Sigmoid colon (tissue), 7 donors: ENCODE measurements around the gene LINC00632. TPM values are rescaled to one million over a fixed set of nuclear protein-coding genes. Genes with fewer than 3 reads are reported as not detected.

Source experiments
- DNase-seq: peaks from one replicate; pipeline ENCODE4 v3.0.0-alpha.2; 2019
- H3K27ac ChIP-seq, 4 donors: fragments of 200-600 bp; sonication (generic); one replicate each; pipeline ENCODE4 v1.5.1; 2016 to 2019; ENCODE audit warnings: mild to moderate bottlenecking in 1 of 4
- H3K27me3 ChIP-seq, 3 donors: fragments of 200-600 bp; sonication (generic); one replicate each; pipeline ENCODE4 v1.5.1; 2019; ENCODE audit warnings: mild to moderate bottlenecking in 1 of 3
- H3K36me3 ChIP-seq, 4 donors: fragments of 200-600 bp; sonication (generic); one replicate each; pipeline ENCODE4 v1.5.1; 2016 to 2019
- H3K4me1 ChIP-seq, 4 donors: fragments of 200-600 bp; sonication (generic); one replicate each; pipeline ENCODE4 v1.5.1; 2017 to 2019
- H3K4me3 ChIP-seq, 4 donors: fragments of 200-600 bp; sonication (generic); one replicate each; pipeline ENCODE4 v1.5.1; 2017 to 2019; ENCODE audit warnings: mild to moderate bottlenecking in 2 of 4, moderate library complexity in 1 of 4
- H3K9me3 ChIP-seq, 4 donors: fragments of 200-600 bp in 3 of 4; sonication (generic) in 3 of 4; one replicate each; pipeline versions ENCODE4 v1.5.1 to v1.6.1; 2013 to 2019
- EP300 ChIP-seq, 4 donors: sonication (generic); formaldehyde crosslinking; IDR thresholded peaks; one replicate each; pipeline ENCODE4 v1.6.1; 2017; ENCODE audit warnings: antibody characterized with exemption in 4 of 4
- POLR2A ChIP-seq, 2 donors: fragments of 450-650 bp; IDR thresholded peaks; one replicate each; pipeline ENCODE4 v1.6.1; 2016; ENCODE audit warnings: antibody characterized with exemption in 2 of 2, mild to moderate bottlenecking in 2 of 2, moderate library complexity in 2 of 2
- POLR2AphosphoS5 ChIP-seq, 4 donors: sonication (generic); formaldehyde crosslinking; IDR thresholded peaks; one replicate each; pipeline ENCODE4 v1.6.1; 2017; ENCODE audit warnings: antibody characterized with exemption in 4 of 4
- WGBS, 2 donors: extraction: QIAGEN DNeasy Blood & Tissue Kit; methylation state at CpG; one replicate each; pipeline ENCODE4 v1.1.7; 2013; 5-methylcytosine and 5-hydroxymethylcytosine counted together
- intact Hi-C: fragments of 100-400 bp; cut with DNase I; formaldehyde crosslinking; loops from one replicate; pipeline ENCODE4 v1.15.1; 2023
- polyA plus RNA-seq, 3 donors: library from polyadenylated mRNA; stranded (reverse); fragments of 200-250 nt; gene quantifications; one replicate each; pipeline ENCODE4 v1.2.3, GENCODE V29; 2013
- total RNA-seq, 4 donors: library from RNA; depleted of rRNA; stranded (reverse); fragments of >200 nt; gene quantifications; one replicate each; pipeline ENCODE4 v1.1.0, GENCODE V29; 2016
- TF ChIP-seq, protein P1 (sequence below), 4 experiments: fragments of 450-650 bp in 3 of 4; fragments of 200-600 bp in 1 of 4; IDR thresholded peaks; one replicate each; pipeline ENCODE4 v1.5.1; 2016 to 2019; ENCODE audit warnings: antibody characterized with exemption in 4 of 4, mild to moderate bottlenecking in 3 of 4, moderate library complexity in 2 of 4
- donor health status: healthy with polysubstance abuse.
- donor health status: Bipolar disorder and iron deficiency.
- donor health status: healthy.

LINC00632 gene
- total and polyA plus RNA-seq, 7 donors, result 1.8 to 105 (median 30.4) TPM; not detected in 1

DNA sequence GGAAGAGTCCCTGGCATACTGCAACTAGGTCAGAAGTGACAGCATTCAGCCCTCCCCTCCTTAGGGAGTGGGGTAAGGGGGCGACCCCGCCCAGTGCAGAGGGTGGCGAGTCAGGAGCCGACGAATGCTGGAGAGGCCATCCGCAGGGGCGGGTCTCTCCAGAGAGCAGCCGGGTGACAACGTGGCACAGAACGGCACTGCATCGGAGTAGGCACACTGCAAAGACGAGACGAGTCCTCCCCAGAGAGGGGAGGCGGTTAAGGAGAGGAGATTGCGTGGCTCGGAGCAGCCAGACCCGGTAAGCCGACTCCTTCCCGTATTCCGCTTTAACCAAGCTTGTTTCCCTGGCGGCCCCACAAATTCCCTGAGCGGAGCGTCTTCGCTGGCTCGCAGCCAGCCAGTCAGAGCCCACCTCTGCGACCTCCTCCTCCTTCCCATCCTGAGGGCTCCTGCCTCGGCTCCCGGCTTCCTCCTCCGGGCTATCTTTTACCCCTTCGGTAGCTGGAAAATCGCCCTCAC, 54.9 kb downstream of the LINC00632 start:
- WGBS, 2 donors, result 2% methylated on average over 31 of the region's 31 CpGs
- Histone ChIP-seq H3K9me3 (no peaks in the 10 kb centered on the region), H3K4me1 (peaks cover 0 to 6% (median 0%) of the 10 kb centered on the region in 4 donors), H3K27ac (no peak overlapping the region), H3K36me3 (no peaks in the 10 kb centered on the region), H3K27me3 (peaks cover 0 to 4% (median 0%) of the 10 kb centered on the region in 3 donors), H3K4me3 (peak overlapping the region; percentile 10 to 45 (median 36))
- intact Hi-C loops, result no loop called here
- DNase-seq, result peak; percentile 59
- TF ChIP-seq POLR2AphosphoS5 (IDR thresholded peaks at IDR 0.05) (no peak), EP300 (IDR thresholded peaks at IDR 0.05) (no peak)

DNA sequence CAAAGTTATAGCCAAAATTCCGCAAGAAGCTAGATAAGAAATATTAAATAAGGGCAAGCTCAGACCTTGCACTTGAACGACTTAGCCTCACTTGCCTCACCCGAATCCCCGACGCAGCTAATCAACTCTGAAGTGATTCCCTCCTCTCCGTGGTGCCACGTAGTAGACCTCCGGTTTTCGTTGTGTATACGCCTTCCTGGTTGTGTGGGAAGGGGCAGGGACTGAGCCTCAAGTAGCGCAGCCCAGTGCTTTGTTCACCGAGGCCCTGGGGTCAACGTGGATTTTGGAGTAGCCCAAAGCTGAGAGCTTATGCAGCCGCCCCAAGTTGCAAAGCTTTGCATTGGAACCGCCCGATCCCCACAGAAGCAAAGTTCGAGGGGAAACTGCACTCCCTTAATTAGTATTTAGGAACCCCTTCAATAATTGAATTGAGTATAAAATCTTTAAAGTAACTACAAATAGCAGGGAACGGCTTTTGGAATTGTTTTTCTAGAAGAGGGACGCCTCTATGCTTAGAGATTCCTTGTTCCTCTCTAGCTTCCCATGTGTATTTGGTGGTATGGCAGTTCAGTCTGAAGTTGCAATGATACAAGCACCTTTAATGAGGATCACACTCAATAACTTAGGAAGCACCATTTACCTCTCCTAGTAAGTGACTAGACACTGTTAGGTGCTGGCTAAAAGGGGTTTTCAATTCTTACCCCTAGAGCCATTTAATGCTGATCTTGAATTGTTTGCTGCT, 55.7 kb downstream of the LINC00632 start:
- Histone ChIP-seq H3K27me3 (peaks cover 0 to 4% (median 0%) of the 10 kb centered on the region in 3 donors), H3K4me3 (peak overlapping the region; percentile 10 to 45 (median 36)), H3K36me3 (no peaks in the 10 kb centered on the region), H3K27ac (no peak overlapping the region), H3K9me3 (no peaks in the 10 kb centered on the region), H3K4me1 (peaks cover 0 to 6% (median 0%) of the 10 kb centered on the region in 4 donors)
- TF ChIP-seq EP300 (IDR thresholded peaks at IDR 0.05), result no peak
- TF ChIP-seq, protein P1, sequence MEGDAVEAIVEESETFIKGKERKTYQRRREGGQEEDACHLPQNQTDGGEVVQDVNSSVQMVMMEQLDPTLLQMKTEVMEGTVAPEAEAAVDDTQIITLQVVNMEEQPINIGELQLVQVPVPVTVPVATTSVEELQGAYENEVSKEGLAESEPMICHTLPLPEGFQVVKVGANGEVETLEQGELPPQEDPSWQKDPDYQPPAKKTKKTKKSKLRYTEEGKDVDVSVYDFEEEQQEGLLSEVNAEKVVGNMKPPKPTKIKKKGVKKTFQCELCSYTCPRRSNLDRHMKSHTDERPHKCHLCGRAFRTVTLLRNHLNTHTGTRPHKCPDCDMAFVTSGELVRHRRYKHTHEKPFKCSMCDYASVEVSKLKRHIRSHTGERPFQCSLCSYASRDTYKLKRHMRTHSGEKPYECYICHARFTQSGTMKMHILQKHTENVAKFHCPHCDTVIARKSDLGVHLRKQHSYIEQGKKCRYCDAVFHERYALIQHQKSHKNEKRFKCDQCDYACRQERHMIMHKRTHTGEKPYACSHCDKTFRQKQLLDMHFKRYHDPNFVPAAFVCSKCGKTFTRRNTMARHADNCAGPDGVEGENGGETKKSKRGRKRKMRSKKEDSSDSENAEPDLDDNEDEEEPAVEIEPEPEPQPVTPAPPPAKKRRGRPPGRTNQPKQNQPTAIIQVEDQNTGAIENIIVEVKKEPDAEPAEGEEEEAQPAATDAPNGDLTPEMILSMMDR (IDR thresholded peaks at IDR 0.05), result no peak
- TF ChIP-seq POLR2AphosphoS5 (IDR thresholded peaks at IDR 0.05), result no peak
- TF ChIP-seq POLR2A (IDR thresholded peaks at IDR 0.05), result no peak
- DNase-seq, result peak; percentile 58
- intact Hi-C loops, result no loop called here
- 6 to 7% methylated on average over 19 of the region's 19 CpGs for WGBS, 2 donors

DNA sequence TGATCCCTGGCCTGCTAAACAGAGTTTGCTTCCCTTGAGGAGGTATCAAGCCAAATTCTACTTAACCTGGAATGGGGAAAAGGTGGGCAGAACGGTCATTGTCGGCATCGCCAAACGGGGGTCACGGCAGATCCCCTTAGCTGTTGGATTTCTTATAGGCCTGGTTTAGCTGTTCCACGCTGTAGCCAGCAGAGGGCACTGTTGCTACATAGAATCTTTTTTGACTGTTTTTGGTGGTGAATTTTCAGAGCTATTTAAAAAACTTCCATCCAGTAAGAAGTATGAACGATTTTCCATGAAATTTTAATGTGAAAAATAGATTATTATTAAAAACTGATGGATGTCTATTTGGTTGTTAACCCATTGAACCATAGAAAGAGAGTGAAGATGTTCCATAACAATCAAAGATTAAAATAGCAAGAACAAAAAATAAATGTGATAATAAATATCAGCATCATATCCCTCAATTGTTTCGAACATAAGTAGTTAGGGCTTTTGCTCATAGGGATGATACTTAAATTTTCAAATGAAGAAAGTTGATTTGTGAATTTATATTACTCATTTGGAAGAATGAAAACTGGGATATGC, 56.6 kb downstream of the LINC00632 start:
- 8 to 11% methylated on average over 8 of the region's 8 CpGs for WGBS, 2 donors
- no peak overlapping the region for H3K27ac ChIP-seq

DNA sequence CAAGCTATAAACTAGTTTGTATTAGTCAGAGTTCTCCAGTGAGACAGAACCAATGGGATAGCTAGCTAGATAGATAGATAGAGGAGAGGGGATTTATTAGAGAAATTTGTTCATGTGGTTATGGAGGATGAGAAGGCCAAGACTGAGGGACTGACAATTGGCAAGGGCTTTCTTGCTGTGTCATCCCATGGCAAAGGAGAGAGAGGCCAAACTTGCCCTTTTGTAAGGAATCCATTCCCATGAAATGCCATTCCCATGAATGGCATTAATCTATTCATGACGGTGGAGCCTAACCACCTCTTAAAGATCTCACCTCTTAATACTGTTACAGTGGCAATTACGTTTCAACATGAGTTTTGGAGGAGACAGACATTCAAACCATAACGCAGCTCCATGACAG, 58.1 kb downstream of the LINC00632 start:
- intact Hi-C loops, result no loop called here

More for the DNA sequence above, 56.6 kb downstream of the LINC00632 start:
- Histone ChIP-seq H3K9me3 (no peaks in the 10 kb centered on the region), H3K4me1 (peaks cover 0 to 6% (median 0%) of the 10 kb centered on the region in 4 donors), H3K27me3 (peaks cover 0 to 4% (median 0%) of the 10 kb centered on the region in 3 donors), H3K4me3 (no peak overlapping the region), H3K36me3 (no peaks in the 10 kb centered on the region)
- TF ChIP-seq POLR2A (IDR thresholded peaks at IDR 0.05), result no peak
- TF ChIP-seq, protein P1 (IDR thresholded peaks at IDR 0.05), result peak; percentile 17 to 64 (median 34)
- intact Hi-C loops, result no loop called here
- DNase-seq, result peak; percentile 61

DNA sequence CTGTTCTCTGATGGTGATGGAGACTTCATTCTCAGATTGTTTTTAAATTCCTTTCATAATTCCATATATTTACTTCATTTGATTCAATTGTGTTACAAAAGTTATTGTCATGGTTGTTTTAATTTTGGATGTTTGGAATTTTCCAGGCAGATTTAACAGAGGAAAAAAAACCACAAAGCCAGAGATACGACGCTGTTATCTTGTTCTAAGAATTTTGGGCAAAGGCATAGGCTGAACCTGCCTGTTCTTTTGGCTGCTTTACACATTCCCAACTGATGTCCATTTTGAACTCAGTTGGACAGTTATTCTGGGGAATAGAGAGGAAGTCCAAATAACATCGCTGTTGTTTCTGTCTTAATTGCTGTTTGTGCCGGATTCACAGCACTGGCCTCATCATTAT, 65.7 kb downstream of the LINC00632 start:
- intact Hi-C loops, result no loop called here
- TF ChIP-seq POLR2AphosphoS5 (IDR thresholded peaks at IDR 0.05), result no peak
- no peak for TF ChIP-seq EP300 (IDR thresholded peaks at IDR 0.05)
- TF ChIP-seq, protein P1 (IDR thresholded peaks at IDR 0.05), result no peak
- TF ChIP-seq POLR2A (IDR thresholded peaks at IDR 0.05), result no peak
- Histone ChIP-seq H3K27ac (no peak overlapping the region), H3K4me3 (no peak overlapping the region), H3K27me3 (no peaks in the 10 kb centered on the region), H3K4me1 (no peaks in the 10 kb centered on the region), H3K9me3 (no peaks in the 10 kb centered on the region), H3K36me3 (no peaks in the 10 kb centered on the region)
- 91% methylated on average over 4 of the region's 4 CpGs for WGBS, 2 donors
- DNase-seq, result no peak

More for the DNA sequence above, 58.1 kb downstream of the LINC00632 start:
- H3K4me3 ChIP-seq, result no peak overlapping the region
- DNase-seq, result no peak
- H3K27ac ChIP-seq, result no peak overlapping the region
- H3K4me1 ChIP-seq, result peaks cover 0 to 6% (median 0%) of the 10 kb centered on the region in 4 donors
- no peaks in the 10 kb centered on the region for H3K9me3 ChIP-seq
- no peak for TF ChIP-seq POLR2AphosphoS5 (IDR thresholded peaks at IDR 0.05)
- TF ChIP-seq, protein P1 (IDR thresholded peaks at IDR 0.05), result no peak
- WGBS, 2 donors, result 62 to 80% methylated on average over 3 of the region's 3 CpGs
- H3K36me3 ChIP-seq, result no peaks in the 10 kb centered on the region
- peaks cover 0 to 4% (median 0%) of the 10 kb centered on the region in 3 donors for H3K27me3 ChIP-seq
